GM12878 (cell line): Measurements from ENCODE around the gene CFAP54. TPM values are rescaled to one million over a fixed set of nuclear protein-coding genes. Genes with fewer than 3 reads are reported as not detected.

ENCODE experiments used
- ATAC-seq: fragments of 200-7000 bp; cut with Tn5 transposase; 3 replicates; pipeline ENCODE4 v1.9.1; 2020; ENCODE audit warnings: mild to moderate bottlenecking, moderate library complexity
- BruUV-seq: library from RNA; stranded (reverse); fragments of 400-500 nt; replicated peaks from 2 replicates; lab custom pipeline; 2021; lab: Mats Ljungman, UMichigan
- CTCF ChIA-PET: fragments of 300-600 bp; sonication (Branson Sonifier 250); formaldehyde crosslinking; extraction: SDS; loops from one replicate; lab custom pipeline; 2021; ENCODE audit warnings: inconsistent platforms; lab: Yijun Ruan, JAX
- POLR2A ChIA-PET: fragments of 350-600 bp; formaldehyde crosslinking; extraction: SDS; loops from one replicate; lab custom pipeline; 2021; ENCODE audit warnings: inconsistent platforms; lab: Charles Lee
- RAD21 ChIA-PET: fragments of 300-600 bp; sonication (Branson Sonifier 250); formaldehyde crosslinking; loops from one replicate; lab custom pipeline; 2023; ENCODE audit warnings: antibody characterized with exemption; ENCODE audit not compliant: unreplicated experiment; lab: Charles Lee
- SMC1A ChIA-PET: fragments of 300-600 bp; sonication (Branson Sonifier 250); formaldehyde crosslinking; loops from one replicate; lab custom pipeline; 2023; ENCODE audit not compliant: unreplicated experiment, uncharacterized antibody; lab: Charles Lee
- DNase-seq: peaks from one replicate; pipeline ENCODE4 v3.0.0-alpha.2; 2011; ENCODE audit warnings: low read depth, low spot score
- FAIRE-seq: peaks from 3 replicates; lab custom pipeline; 2011; peaks lifted over from hg19 to GRCh38; lab: Jason Lieb, UNC
- H2AFZ ChIP-seq: 2 replicates; pipeline ENCODE4 v1.6.0; 2011; ENCODE audit warnings: low read depth, low read length, control low read depth; ENCODE audit not compliant: control insufficient read depth
- H3K27ac ChIP-seq: 2 replicates; pipeline ENCODE4 v1.5.1; 2011; ENCODE audit warnings: control low read depth; ENCODE audit not compliant: control insufficient read depth, insufficient read depth
- H3K27me3 ChIP-seq, 2 experiments: replicated peaks in 1 of 2; 2 replicates each; pipeline versions ENCODE4 v1.6.0 to v1.6.1; 2011; ENCODE audit warnings: low read length in 1 of 2; ENCODE audit not compliant: control insufficient read depth in 2 of 2, insufficient read depth in 2 of 2
- H3K36me3 ChIP-seq, 2 experiments: 2 replicates each; pipeline ENCODE4 v1.5.1; 2011; ENCODE audit warnings: low read length in 1 of 2; ENCODE audit not compliant: control insufficient read depth in 2 of 2, insufficient read depth in 2 of 2
- H3K4me1 ChIP-seq: 2 replicates; pipeline ENCODE4 v1.6.1; 2011; ENCODE audit warnings: mild to moderate bottlenecking, low read length, moderate library complexity, mixed read lengths; ENCODE audit not compliant: control insufficient read depth, insufficient read depth
- H3K4me2 ChIP-seq: 2 replicates; pipeline ENCODE4 v1.6.0; 2011; ENCODE audit warnings: control low read depth; ENCODE audit not compliant: control insufficient read depth, insufficient read depth
- H3K4me3 ChIP-seq: fragments of 200-600 bp; sonication (generic); 2 replicates; pipeline ENCODE4 v1.5.1; 2016
- H3K79me2 ChIP-seq: 2 replicates; pipeline ENCODE4 v1.6.0; 2011; ENCODE audit warnings: low read length; ENCODE audit not compliant: control insufficient read depth, insufficient read depth
- H3K9ac ChIP-seq: 2 replicates; pipeline ENCODE4 v1.8.0; 2011; ENCODE audit warnings: low read length, control low read depth, mixed read lengths; ENCODE audit not compliant: control insufficient read depth, insufficient read depth
- H3K9me3 ChIP-seq: replicated peaks from 3 replicates; pipeline ENCODE4 v1.5.1; 2011; ENCODE audit warnings: mild to moderate bottlenecking, low read length; ENCODE audit not compliant: control insufficient read depth, insufficient read depth
- H4K20me1 ChIP-seq: 2 replicates; pipeline ENCODE4 v1.6.0; 2011; ENCODE audit not compliant: control insufficient read depth, insufficient read depth
- BCLAF1 ChIP-seq: fragments of 450-650 bp; IDR thresholded peaks from 2 replicates; pipeline ENCODE4 v1.6.1; 2017; ENCODE audit warnings: antibody characterized with exemption, mild to moderate bottlenecking, moderate library complexity
- E2F8 ChIP-seq: fragments of 450-650 bp; IDR thresholded peaks from 2 replicates; pipeline ENCODE4 v1.6.1; 2018; ENCODE audit warnings: mild to moderate bottlenecking, low read depth, moderate library complexity; ENCODE audit not compliant: partially characterized antibody
- IRF5 ChIP-seq: fragments of 450-650 bp; IDR thresholded peaks from 2 replicates; pipeline ENCODE4 v1.6.1; 2017; ENCODE audit warnings: borderline replicate concordance
- MXI1 ChIP-seq: fragments of 150-350 bp; IDR thresholded peaks from 2 replicates; pipeline ENCODE4 v1.6.1; 2011; ENCODE audit warnings: low read depth, mild to moderate bottlenecking, inconsistent platforms, low read length, improper control_type of control experiment
- SIX5 ChIP-seq: IDR thresholded peaks from 2 replicates; pipeline ENCODE4 v1.6.1; 2011; ENCODE audit warnings: mild to moderate bottlenecking, low read depth, low read length, moderate library complexity; ENCODE audit not compliant: severe bottlenecking
- TARDBP ChIP-seq: IDR thresholded peaks from 2 replicates; pipeline ENCODE4 v1.6.1; 2016; ENCODE audit warnings: borderline replicate concordance
- TCF12 ChIP-seq: IDR thresholded peaks from 2 replicates; pipeline ENCODE4 v1.6.1; 2011; ENCODE audit warnings: low read depth, mild to moderate bottlenecking, low read length
- ZBTB40 ChIP-seq: fragments of 450-650 bp; IDR thresholded peaks from 2 replicates; pipeline ENCODE4 v1.6.1; 2016; ENCODE audit warnings: mild to moderate bottlenecking, moderate library complexity, borderline replicate concordance
- WGBS: methylation state at CpG from one replicate; pipeline ENCODE4 v1.1.6; 2016; ENCODE audit warnings: low lambda C conversion rate; ENCODE audit not compliant: insufficient replicate concordance, insufficient coverage; ENCODE audit errors: missing lambda C conversion rate; 5-methylcytosine and 5-hydroxymethylcytosine counted together
- in situ Hi-C: fragments of 300-500 bp; cut with MboI; formaldehyde crosslinking; loops from 9 replicates; pipeline ENCODE4 v1.14.3; 2018; ENCODE audit warnings: mixed read lengths
- intact Hi-C: fragments of 100-400 bp; cut with micrococcal nuclease; formaldehyde crosslinking; loops from one replicate; pipeline ENCODE4 v1.14.2; 2022; ENCODE audit not compliant: unreplicated experiment
- polyA plus RNA-seq, 11 experiments: library from polyadenylated mRNA; depleted of rRNA in 4 of 11; unstranded in 6 of 11; stranded (reverse) in 5 of 11; fragments of >200 nt; fragmentation: Nextera tagmentation in 4 of 11; fragmentation: Illumina TruSeq in 1 of 11; extraction: Ambion mirVana in 4 of 11; extraction: Trizol in 1 of 11; gene quantifications; 1 replicate in 1 of 11; 2 replicates in 10 of 11; pipeline versions ENCODE4 v1.2.1 to v1.2.3, GENCODE V29; 2011 to 2016; ENCODE audit warnings: inconsistent platforms in 2 of 11, missing spikeins in 2 of 11, low read depth in 1 of 11
- total RNA-seq, 4 experiments: library from RNA; depleted of rRNA in 3 of 4; stranded (reverse); fragments of >200 nt in 3 of 4; fragmentation: Illumina TruSeq in 1 of 4; extraction: Trizol in 1 of 4; gene quantifications; 2 replicates each; pipeline versions ENCODE4 v1.2.1 to v1.2.3, GENCODE V29; 2013 to 2021

CFAP54 gene
- total and polyA plus RNA-seq, 10 of the 15 experiments (the other 5 are each of a cell fraction or from before 2014, with no cell fraction given): 0.19 to 1.5 (median 0.56) TPM

- TF ChIP-seq ZBTB40: no peak
- TF ChIP-seq TCF12: no peak
- no peak for TF ChIP-seq IRF5
- TF ChIP-seq, all 136 proteins: peak for 0
Measured at GRCh38 chr12:96861656-96862055, 372.3 kb downstream of the CFAP54 start (continued).

GRCh38 chr12:96862326-96862725 lies 372.9 kb downstream of the CFAP54 start:
- H3K9me3 ChIP-seq: no peaks in the 10 kb centered on the region; the same call in 2 of the 3 replicates
- no peaks in the 10 kb centered on the region for H3K27me3 ChIP-seq
- FAIRE-seq: no peak
- H3K9ac ChIP-seq: no peak overlapping the region
- ChIA-PET SMC1A (no interaction called here), RAD21 (no interaction called here), CTCF (interaction anchor here (0.6 kb wide), 1 partner anchor 226 kb away, joined by 3 read pairs; no protein-coding TSS in a partner anchor), POLR2A (no interaction called here)
- no peak overlapping the region for H3K4me3 ChIP-seq
- intact Hi-C loops (no loop called here), in situ Hi-C loops (no loop called here)
- no peaks in the 10 kb centered on the region for H3K79me2 ChIP-seq
- H3K36me3 ChIP-seq: no peaks in the 10 kb centered on the region
- no peak for DNase-seq
- no peak for ATAC-seq
- BruUV-seq: no TSS peak
- H3K4me2 ChIP-seq: no peak overlapping the region
- H2AFZ ChIP-seq: no peak overlapping the region
- 90% methylated on average over 1 of the region's 1 CpG for WGBS
- H3K27ac ChIP-seq: no peak overlapping the region
- H3K4me1 ChIP-seq: no peaks in the 10 kb centered on the region
- TF ChIP-seq TARDBP (no peak), BCLAF1 (no peak), E2F8 (no peak), SIX5 (no peak), MXI1 (no peak)
- no peaks in the 10 kb centered on the region for H4K20me1 ChIP-seq
